Vagina (tissue), 2 donors: ENCODE data around the gene CTSW.

Experiments used
- CTCF ChIP-seq, 3 experiments: fragments of 450-650 bp in 2 of 3; fragments of 200-600 bp in 1 of 3; sonication (generic) in 1 of 3; IDR thresholded peaks; one replicate each; pipeline ENCODE4 v1.5.1; 2017 to 2019; ENCODE audit warnings: antibody characterized with exemption in 3 of 3, mild to moderate bottlenecking in 2 of 3, moderate library complexity in 2 of 3
- POLR2A ChIP-seq, 2 donors: fragments of 450-650 bp; IDR thresholded peaks; one replicate each; pipeline ENCODE4 v1.6.1; 2017; ENCODE audit warnings: antibody characterized with exemption in 2 of 2, mild to moderate bottlenecking in 2 of 2, moderate library complexity in 2 of 2

GRCh38 chr11:65921033-65921555 is 41.5 kb downstream of the CTSW start:
- no peak for TF ChIP-seq CTCF (IDR thresholded peaks at IDR 0.05)
- no peak for TF ChIP-seq POLR2A (IDR thresholded peaks at IDR 0.05)
